Esophagus muscularis mucosa (tissue), 3 donors: ENCODE results near the gene ELANE.

ENCODE experiments used
- CTCF ChIP-seq, 3 experiments: fragments of 200-600 bp in 2 of 3; fragments of 450-650 bp in 1 of 3; sonication (generic) in 2 of 3; IDR thresholded peaks; one replicate each; pipeline ENCODE4 v1.5.1; 2017 to 2019; ENCODE audit warnings: antibody characterized with exemption in 3 of 3, mild to moderate bottlenecking in 2 of 3, moderate library complexity in 1 of 3
- POLR2AphosphoS5 ChIP-seq, 2 donors: sonication (generic); formaldehyde crosslinking; IDR thresholded peaks; one replicate each; pipeline ENCODE4 v1.6.1; 2017; ENCODE audit warnings: antibody characterized with exemption in 2 of 2

DNA sequence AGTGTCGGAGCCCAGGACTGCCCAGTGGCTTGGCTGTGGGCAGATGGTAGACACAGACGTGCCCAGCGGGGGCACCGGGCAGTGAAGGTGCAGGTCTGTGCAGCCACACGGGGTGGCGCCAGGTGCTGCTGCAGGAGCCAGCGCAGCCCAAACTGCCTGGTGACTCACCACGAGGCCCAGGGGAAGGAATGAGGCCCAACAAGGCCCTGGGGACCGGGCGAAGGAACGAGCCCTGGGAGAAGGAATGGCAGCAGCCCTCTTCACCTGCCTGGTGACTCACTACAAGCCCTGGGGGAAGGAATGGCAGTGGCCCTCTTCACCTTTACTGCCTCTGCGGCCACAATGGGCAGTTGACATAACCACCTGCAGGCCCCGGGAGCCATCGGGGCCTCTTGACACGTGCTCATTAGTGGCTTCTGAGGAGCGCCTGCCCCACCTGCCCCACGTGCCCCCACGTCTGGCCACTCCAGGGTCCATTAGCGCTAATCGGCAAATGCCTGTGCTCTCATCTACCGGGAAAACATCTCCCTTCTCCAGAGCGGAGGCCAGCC, 31.6 kb downstream of the ELANE start:
- no peak for TF ChIP-seq CTCF (IDR thresholded peaks at IDR 0.05)
- no peak for TF ChIP-seq POLR2AphosphoS5 (IDR thresholded peaks at IDR 0.05)
